Measurements from ENCODE around the gene SERPINE1.
"Not testable (repeated sequence)": the region's sequence is repeated elsewhere in the genome, so short reads cannot be mapped to it uniquely, and the experiment has no call there.

SERPINE1 gene

GRCh38 chr7:101126651-101127459 lies at the start of gene SERPINE1:
TSS of gene SERPINE1 (plus strand) at chr7:101127104. CDS start at chr7:101128394, 1,290 bp downstream.
- peak; percentile 90 for FAIRE-seq
- peak; percentile 98 for DNase-seq (ENCODE audit: low spot score)

- peak; percentile 95 for DNase-seq (ENCODE audit: low spot score)
- peak; percentile 96 for FAIRE-seq
These were observed 49.4 kb upstream of the SERPINE1 start for GRCh38 chr7:101077303-101078086.

DNA sequence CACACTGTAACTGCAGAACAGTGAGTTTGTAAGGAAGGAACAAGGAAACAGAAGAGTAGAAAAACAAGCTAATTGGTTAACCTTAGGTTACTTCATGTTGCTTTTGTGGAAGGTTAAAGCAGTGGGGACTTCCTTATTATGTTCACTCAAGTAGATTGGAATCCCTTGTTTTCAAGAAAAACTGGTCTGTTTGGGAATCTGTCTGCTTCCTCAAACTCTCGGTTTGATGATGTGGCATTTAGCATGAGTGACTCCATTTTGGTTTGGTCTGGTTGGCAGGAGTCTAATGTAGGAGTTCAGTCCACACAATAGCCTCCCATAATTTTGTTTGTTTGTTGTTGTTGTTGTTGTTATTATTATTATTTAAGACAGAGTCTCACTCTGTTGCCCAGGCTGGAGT lies 45.5 kb upstream of the SERPINE1 start:
- DNase-seq (ENCODE audit: low spot score) (no peak), FAIRE-seq (no peak)

GRCh38 chr7:101084865-101085161 lies 42.1 kb upstream of the SERPINE1 start:
- DNase-seq (ENCODE audit: low spot score) (no peak), FAIRE-seq (no peak)

DNA sequence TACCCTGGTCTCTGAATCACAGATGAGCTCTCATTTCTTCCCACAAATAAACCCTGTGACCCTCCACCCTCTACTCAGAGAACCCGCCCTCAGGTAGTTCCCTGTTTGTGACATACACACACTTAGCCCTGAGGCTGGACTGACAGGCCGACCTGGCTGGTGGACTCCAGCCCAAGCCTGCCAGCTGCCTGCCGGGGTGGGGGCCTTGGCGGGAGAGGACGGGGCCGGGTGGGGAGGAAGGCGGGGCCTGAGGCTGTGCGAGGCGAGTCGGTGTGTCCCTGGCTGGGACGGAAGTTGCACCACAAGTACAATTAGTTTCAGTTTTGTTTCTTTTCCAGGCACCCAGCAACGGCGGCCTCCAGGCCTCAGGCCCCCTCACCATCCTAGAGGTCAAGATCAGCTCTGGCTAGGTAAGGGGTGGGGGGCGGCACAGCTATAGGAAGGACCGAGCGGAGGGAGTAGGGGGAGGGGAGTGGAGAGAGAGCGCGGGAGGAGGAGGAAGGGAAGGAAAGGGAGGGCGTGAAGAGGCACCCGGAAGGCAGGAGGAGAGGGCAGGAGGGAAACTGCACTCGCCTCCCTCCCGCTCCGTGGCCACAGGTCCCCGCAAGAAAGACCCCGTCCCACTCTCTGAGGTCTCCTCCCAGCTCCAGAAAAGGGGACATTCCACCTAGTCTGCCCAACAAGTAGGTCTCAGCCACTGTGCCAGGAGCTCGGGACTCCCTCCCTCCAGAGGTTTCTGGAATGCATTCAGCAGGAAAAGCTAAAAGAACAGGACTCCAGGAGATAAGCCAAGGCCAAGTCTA lies 41.5 kb upstream of the SERPINE1 start, which contains the start of gene TRIM56:
TSS of gene TRIM56 (plus strand) at position 320 of the 803 bp plus-strand sequence. CDS start 1,832 bp downstream, outside the sequence.
- peak; percentile 97 for FAIRE-seq
- DNase-seq (ENCODE audit: low spot score), result peak; percentile 97

GRCh38 chr7:101087334-101088068 lies 39.4 kb upstream of the SERPINE1 start:
- FAIRE-seq, result no peak
- no peak for DNase-seq (ENCODE audit: low spot score)

- no peak for FAIRE-seq
- DNase-seq (ENCODE audit: low spot score), result no peak
These were observed 38.9 kb upstream of the SERPINE1 start for GRCh38 chr7:101088069-101088425.

DNA sequence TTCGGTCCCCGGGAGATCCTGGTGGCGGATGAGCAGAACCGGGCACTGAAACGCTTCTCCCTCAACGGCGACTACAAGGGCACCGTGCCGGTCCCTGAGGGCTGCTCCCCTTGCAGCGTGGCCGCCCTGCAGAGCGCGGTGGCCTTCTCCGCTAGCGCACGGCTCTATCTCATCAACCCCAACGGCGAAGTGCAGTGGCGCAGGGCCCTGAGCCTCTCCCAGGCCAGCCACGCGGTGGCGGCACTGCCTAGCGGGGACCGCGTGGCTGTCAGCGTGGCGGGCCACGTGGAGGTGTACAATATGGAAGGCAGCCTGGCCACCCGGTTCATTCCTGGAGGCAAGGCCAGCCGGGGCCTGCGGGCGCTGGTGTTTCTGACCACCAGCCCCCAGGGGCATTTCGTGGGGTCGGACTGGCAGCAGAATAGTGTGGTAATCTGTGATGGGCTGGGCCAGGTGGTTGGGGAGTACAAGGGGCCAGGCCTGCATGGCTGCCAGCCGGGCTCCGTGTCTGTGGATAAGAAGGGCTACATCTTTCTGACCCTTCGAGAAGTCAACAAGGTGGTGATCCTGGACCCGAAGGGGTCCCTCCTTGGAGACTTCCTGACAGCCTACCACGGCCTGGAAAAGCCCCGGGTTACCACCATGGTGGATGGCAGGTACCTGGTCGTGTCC lies 37.9 kb upstream of the SERPINE1 start:
- no peak for DNase-seq (ENCODE audit: low spot score)
- no peak for FAIRE-seq

DNA sequence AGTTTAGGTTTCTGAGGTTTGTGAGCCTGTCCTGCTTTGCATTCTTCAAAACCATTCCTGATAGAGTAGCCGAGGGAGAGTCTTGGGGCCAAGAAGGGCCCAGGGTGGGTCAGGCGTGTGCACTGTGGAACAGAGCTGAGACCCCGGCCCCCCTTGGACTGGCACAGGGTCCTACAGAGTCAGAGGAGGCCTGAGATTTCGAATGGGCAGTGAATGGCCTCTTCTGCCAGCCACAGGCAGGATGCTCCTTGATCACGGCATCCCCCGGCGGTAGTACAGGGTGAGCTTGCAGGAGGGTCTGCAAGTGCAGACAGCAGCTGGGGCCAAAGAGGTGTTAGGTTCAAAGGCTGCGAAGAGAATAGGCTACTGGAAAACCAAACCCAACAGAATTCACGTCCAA lies 37.0 kb upstream of the SERPINE1 start:
- DNase-seq (ENCODE audit: low spot score) (no peak), FAIRE-seq (peak; percentile 58)

DNA sequence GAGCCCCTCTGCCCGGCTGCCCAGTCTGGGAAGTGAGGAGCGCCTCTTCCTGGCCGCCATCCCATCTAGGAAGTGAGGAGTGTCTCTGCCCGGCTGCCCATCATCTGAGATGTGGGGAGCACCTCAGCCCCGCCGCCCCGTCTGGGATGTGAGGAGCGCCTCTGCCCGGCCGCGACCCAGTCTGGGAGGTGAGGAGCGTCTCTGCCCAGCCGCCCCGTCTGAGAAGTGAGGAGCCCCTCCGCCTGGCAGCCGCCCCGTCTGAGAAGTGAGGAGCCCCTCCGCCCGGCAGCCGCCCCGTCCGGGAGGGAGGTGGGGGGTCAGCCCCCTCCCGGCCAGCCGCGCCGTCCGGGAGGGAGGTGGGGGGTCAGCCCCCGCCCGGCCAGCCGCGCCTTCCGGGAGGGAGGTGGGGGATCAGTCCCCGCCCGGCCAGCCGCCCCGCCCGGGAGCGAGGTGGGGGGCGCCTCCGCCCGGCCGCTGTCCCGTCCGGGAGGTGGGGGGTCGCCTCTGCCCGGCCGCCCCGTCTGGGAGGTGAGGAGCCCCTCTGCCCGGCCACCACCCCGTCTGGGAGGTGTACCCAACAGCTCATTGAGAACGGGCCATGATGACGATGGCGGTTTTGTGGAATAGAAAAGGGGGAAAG lies 34.5 kb upstream of the SERPINE1 start:
- not testable (repeated sequence) for DNase-seq (ENCODE audit: low spot score); FAIRE-seq

- no peak for FAIRE-seq
- DNase-seq (ENCODE audit: low spot score), result peak; percentile 49
These were observed 33.0 kb upstream of the SERPINE1 start for GRCh38 chr7:101093906-101094305.

DNA sequence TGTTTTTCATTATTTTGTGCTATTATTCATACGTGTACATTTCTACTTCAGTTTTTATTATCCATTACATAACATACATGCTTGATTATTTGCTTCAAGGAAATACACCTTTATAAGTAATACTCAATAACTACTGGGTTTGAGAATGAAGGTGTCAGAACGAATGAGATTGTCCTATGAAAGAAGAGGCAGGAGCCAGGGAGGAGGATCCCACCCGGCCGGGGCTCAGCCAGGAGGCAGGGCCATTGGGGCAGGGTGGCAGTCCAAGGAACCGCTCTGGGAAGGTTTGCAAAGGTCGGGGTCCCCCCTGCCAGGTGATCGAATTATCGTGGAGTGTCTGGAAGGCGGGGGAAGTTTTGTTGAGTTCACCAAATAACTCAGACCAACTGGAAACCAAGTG lies 32.5 kb upstream of the SERPINE1 start:
- FAIRE-seq (no peak), DNase-seq (ENCODE audit: low spot score) (no peak)

- peak; percentile 84 for FAIRE-seq
- DNase-seq (ENCODE audit: low spot score), result peak; percentile 73
These were observed 32.0 kb upstream of the SERPINE1 start for GRCh38 chr7:101094791-101095375.

DNA sequence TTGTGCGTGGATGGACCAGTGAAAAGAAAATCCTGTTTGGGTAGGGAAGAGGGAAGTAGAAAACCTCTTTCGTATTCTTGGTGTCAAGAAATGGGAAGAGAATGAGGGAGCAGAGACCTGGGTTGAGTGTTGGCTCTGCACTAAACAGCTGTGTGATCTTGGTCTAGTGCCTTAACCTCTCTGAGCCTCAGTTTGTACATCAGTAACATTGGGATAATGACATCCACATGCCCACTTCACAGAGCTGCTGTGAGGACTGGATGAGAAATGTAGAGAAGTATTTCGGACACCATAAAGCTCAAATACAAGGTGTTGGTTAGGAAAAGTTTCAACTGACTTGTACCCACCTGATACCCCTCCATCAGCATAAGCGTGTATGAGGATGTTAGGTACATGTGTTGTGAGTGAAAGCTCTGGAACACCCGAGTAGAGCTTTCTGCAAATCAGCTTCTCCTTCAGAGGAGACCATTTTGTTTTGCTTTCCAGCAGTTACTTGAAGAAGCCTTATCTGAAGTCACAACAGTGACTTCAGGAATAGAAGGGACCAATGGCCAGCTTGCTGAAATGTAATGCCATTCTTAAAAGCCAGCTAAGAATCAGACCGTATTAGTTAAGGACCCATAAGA lies 30.5 kb upstream of the SERPINE1 start:
- FAIRE-seq (peak; percentile 44), DNase-seq (ENCODE audit: low spot score) (no peak)

GRCh38 chr7:101096957-101097347 lies 30.0 kb upstream of the SERPINE1 start:
- DNase-seq (ENCODE audit: low spot score), result no peak
- FAIRE-seq, result no peak

DNA sequence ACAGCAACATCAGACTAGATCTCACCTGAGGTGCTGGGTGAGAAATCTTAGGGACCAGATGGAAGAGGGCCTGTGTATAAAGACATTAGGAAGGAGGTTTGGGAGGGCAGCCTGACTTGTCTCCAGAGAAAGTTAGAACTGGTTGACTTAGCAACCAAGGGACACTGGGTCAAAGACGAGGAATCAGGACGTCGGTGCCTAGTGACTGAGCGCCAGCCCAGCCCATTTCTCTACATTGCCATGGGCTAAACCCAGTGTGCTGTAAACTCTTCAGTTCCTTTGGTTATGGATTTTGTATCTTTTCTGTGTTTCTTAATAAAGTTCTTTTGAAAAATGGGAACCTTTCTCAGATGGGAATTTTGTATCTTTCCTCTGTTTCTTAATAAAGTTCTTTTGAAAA lies 29.3 kb upstream of the SERPINE1 start:
- no peak for DNase-seq (ENCODE audit: low spot score)
- FAIRE-seq, result no peak

- peak; percentile 99 for DNase-seq (ENCODE audit: low spot score)
- FAIRE-seq, result peak; percentile 98
These were observed 26.7 kb upstream of the SERPINE1 start for GRCh38 chr7:101099969-101100781.

Data from urothelium cell line (cell line).